GM10248 (cell line): ENCODE data around the gene WNT9A.

ENCODE experiments used
- CTCF ChIA-PET: fragments of 300-600 bp; sonication (Branson Sonifier 250); formaldehyde crosslinking; extraction: SDS; loops from one replicate; lab custom pipeline; 2021; ENCODE audit warnings: antibody characterized with exemption; lab: Yijun Ruan, JAX
- POLR2A ChIA-PET: fragments of 350-650 bp; sonication (Branson Sonifier 250); formaldehyde crosslinking; extraction: SDS; loops from one replicate; lab custom pipeline; 2020; ENCODE audit warnings: antibody characterized with exemption; lab: Yijun Ruan, JAX
- DNase-seq: peaks from one replicate; pipeline ENCODE4 v3.0.0; 2012; ENCODE audit errors: extremely low spot score
- TF ChIP-seq, protein P1 (sequence below): IDR thresholded peaks from 2 replicates; pipeline ENCODE4 v1.5.1; 2012; ENCODE audit warnings: mild to moderate bottlenecking, low read depth; ENCODE audit errors: extremely low read depth, missing control alignments, control extremely low read depth

Gene WNT9A

GRCh38 chr1:227905573-227906487 lies 41.9 kb downstream of the WNT9A start:
- TF ChIP-seq, protein P1, sequence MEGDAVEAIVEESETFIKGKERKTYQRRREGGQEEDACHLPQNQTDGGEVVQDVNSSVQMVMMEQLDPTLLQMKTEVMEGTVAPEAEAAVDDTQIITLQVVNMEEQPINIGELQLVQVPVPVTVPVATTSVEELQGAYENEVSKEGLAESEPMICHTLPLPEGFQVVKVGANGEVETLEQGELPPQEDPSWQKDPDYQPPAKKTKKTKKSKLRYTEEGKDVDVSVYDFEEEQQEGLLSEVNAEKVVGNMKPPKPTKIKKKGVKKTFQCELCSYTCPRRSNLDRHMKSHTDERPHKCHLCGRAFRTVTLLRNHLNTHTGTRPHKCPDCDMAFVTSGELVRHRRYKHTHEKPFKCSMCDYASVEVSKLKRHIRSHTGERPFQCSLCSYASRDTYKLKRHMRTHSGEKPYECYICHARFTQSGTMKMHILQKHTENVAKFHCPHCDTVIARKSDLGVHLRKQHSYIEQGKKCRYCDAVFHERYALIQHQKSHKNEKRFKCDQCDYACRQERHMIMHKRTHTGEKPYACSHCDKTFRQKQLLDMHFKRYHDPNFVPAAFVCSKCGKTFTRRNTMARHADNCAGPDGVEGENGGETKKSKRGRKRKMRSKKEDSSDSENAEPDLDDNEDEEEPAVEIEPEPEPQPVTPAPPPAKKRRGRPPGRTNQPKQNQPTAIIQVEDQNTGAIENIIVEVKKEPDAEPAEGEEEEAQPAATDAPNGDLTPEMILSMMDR: no peak
- no peak for DNase-seq
- ChIA-PET CTCF (no interaction called here), POLR2A (no interaction called here)

- ChIA-PET CTCF (no interaction called here), POLR2A (no interaction called here)
- DNase-seq: no peak
- TF ChIP-seq, protein P1: no peak
Observed at GRCh38 chr1:227904541-227905335, 43.0 kb downstream of the WNT9A start.

DNA sequence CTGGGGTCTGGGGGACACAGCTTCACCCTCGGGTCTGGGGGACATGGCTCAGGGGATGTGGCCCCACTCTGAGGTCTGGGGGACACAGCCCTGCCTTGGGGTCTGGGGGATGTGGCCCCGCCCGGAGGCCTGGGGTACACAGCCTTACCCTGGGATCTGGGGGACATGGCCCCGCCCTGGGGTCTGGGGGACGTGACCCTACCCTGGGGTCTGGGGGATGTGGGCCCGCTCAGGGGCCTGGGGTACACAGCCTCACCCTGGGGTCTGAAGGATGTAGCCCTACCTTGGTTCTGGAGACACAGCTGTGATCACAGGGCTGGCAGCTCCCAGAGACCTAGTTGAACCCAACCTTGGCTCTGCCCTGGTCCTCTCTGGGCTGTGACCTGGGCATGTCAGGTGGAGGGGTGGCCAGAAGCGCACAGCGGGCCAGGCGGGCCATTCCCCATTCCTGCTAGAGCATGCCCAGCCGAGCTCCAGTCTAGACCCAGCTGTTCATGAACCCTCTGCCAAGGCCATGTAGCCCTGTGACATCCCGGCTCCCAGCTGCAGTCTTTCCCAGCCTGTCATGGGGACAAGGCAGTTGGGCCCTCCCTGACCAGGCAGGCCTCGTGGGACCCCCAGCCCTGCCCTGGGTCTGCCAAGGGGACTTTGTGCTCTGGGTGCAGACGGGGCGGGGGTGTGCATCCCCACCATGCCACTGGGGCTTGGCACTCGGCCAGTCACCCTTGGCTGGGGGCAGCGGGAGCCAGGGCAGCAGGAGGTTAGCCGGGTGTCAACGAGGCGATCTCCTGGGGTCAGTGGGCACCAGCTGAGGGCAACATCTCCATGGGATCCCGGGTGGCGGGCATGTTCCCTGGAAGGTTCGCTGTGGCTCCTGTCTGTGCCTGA lies 43.9 kb downstream of the WNT9A start:
- no peak for DNase-seq
- ChIA-PET CTCF (no interaction called here), POLR2A (no interaction called here)
- TF ChIP-seq, protein P1: no peak

- TF ChIP-seq, protein P1: no peak
- CTCF ChIA-PET: no interaction called here
- POLR2A ChIA-PET: no interaction called here
- no peak for DNase-seq
Observed at GRCh38 chr1:227903061-227903521, 44.6 kb downstream of the WNT9A start.

DNA sequence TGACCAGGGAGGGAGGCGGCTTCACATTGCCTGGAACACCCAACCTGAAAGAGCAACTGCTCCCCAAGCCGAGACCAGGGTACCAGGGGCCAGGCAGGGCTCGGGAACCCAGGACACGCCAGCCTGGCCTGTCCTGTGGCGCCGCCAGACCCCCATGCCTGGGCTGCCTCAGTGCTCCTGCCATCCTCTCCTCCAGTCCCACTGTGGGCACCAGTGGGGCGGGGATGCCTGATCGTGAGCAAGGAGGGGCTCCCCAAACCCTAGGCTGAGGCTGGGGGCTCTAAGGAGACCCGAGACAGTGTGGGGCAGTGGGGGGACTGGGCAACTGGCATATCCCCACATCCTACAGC lies 45.1 kb downstream of the WNT9A start:
- POLR2A ChIA-PET: no interaction called here
- DNase-seq: no peak
- CTCF ChIA-PET: no interaction called here
- TF ChIP-seq, protein P1: no peak
